Epithelial cell of prostate (primary cell): ENCODE measurements around the gene RGS13.
"Not testable (repeated sequence)": the region's sequence is repeated elsewhere in the genome, so short reads cannot be mapped to it uniquely, and the experiment has no call there.

Source experiments
- DNase-seq: peaks from one replicate; pipeline ENCODE4 v3.0.0-alpha.2; 2011; ENCODE audit warnings: low read depth, low spot score
- H3K27ac ChIP-seq: fragments of 450-650 bp; 2 replicates; pipeline ENCODE4 v1.5.1; 2017; ENCODE audit warnings: mild to moderate bottlenecking

RGS13 gene

GRCh38 chr1:192668409-192668983 lies 32.5 kb downstream of the RGS13 start:
- H3K27ac ChIP-seq, result peak overlapping the region; percentile 84
- DNase-seq, result peak; percentile 69

- peak; percentile 24 for DNase-seq
- peak overlapping the region; percentile 84 for H3K27ac ChIP-seq
Measured at GRCh38 chr1:192669174-192669573, 33.2 kb downstream of the RGS13 start.

GRCh38 chr1:192675716-192676115 lies 39.8 kb downstream of the RGS13 start:
- DNase-seq, result no peak
- no peak overlapping the region for H3K27ac ChIP-seq

GRCh38 chr1:192678099-192678498 lies 42.2 kb downstream of the RGS13 start:
- H3K27ac ChIP-seq, result no peak overlapping the region
- DNase-seq, result no peak

GRCh38 chr1:192682335-192682734 lies 46.4 kb downstream of the RGS13 start:
- DNase-seq, result no peak
- no peak overlapping the region for H3K27ac ChIP-seq

GRCh38 chr1:192683081-192683480 lies 47.1 kb downstream of the RGS13 start:
- not testable (repeated sequence) for H3K27ac ChIP-seq

GRCh38 chr1:192689459-192689858 lies 53.5 kb downstream of the RGS13 start:
- no peak overlapping the region for H3K27ac ChIP-seq
- DNase-seq, result no peak

More at GRCh38 chr1:192683081-192683480, 47.1 kb downstream of the RGS13 start:
- DNase-seq, result not testable (repeated sequence)

- no peak overlapping the region for H3K27ac ChIP-seq
- DNase-seq, result no peak
Measured at GRCh38 chr1:192691041-192691440, 55.1 kb downstream of the RGS13 start.

- H3K27ac ChIP-seq, result no peak overlapping the region
- DNase-seq, result no peak
Measured at GRCh38 chr1:192696082-192696481, 60.1 kb downstream of the RGS13 start.

GRCh38 chr1:192697771-192698170 lies 61.8 kb downstream of the RGS13 start:
- H3K27ac ChIP-seq, result no peak overlapping the region
- no peak for DNase-seq

GRCh38 chr1:192698731-192699130 lies 62.8 kb downstream of the RGS13 start:
- no peak overlapping the region for H3K27ac ChIP-seq
- no peak for DNase-seq

GRCh38 chr1:192700834-192701271 lies 64.9 kb downstream of the RGS13 start:
- H3K27ac ChIP-seq, result peak overlapping the region; percentile 77

GRCh38 chr1:192702212-192702902 lies 66.4 kb downstream of the RGS13 start:
- DNase-seq, result peak; percentile 29
- H3K27ac ChIP-seq, result peak overlapping the region; percentile 77

More at GRCh38 chr1:192700834-192701271, 64.9 kb downstream of the RGS13 start:
- no peak for DNase-seq

GRCh38 chr1:192703283-192704206 lies 67.6 kb downstream of the RGS13 start:
- H3K27ac ChIP-seq, result no peak overlapping the region
- DNase-seq, result no peak

GRCh38 chr1:192705510-192705909 lies 69.6 kb downstream of the RGS13 start:
- DNase-seq, result no peak
- no peak overlapping the region for H3K27ac ChIP-seq

GRCh38 chr1:192706936-192707335 lies 71.0 kb downstream of the RGS13 start:
- DNase-seq, result no peak
- H3K27ac ChIP-seq, result no peak overlapping the region

- H3K27ac ChIP-seq, result no peak overlapping the region
Measured at GRCh38 chr1:192707978-192708547, 72.1 kb downstream of the RGS13 start.

GRCh38 chr1:192709544-192709943 lies 73.6 kb downstream of the RGS13 start:
- no peak for DNase-seq
- no peak overlapping the region for H3K27ac ChIP-seq

More at GRCh38 chr1:192707978-192708547, 72.1 kb downstream of the RGS13 start:
- no peak for DNase-seq
